Trophoblast cell (in vitro differentiated cells and primary cell): ENCODE data around the gene JPH4.

ENCODE experiments used
- DNase-seq, 2 donors: peaks; one replicate each; pipeline ENCODE4 v3.0.0-alpha.2; 2016
- H2AFZ ChIP-seq: 2 replicates; pipeline ENCODE4 v1.6.1; 2013; ENCODE audit warnings: low read length, moderate library complexity, mild to moderate bottlenecking; ENCODE audit not compliant: insufficient read depth, poor library complexity
- H2AK5ac ChIP-seq: 2 replicates; pipeline ENCODE4 v1.6.1; 2013; ENCODE audit warnings: mild to moderate bottlenecking, low read length
- H2BK120ac ChIP-seq: 2 replicates; pipeline ENCODE4 v1.6.1; 2013; ENCODE audit warnings: low read length, mild to moderate bottlenecking, moderate library complexity; ENCODE audit not compliant: insufficient read depth, poor library complexity
- H2BK12ac ChIP-seq: 2 replicates; pipeline ENCODE4 v1.6.1; 2013; ENCODE audit warnings: mild to moderate bottlenecking, low read length, moderate library complexity
- H2BK5ac ChIP-seq: 2 replicates; pipeline ENCODE4 v1.6.1; 2013; ENCODE audit warnings: low read length, low read depth, moderate library complexity, mild to moderate bottlenecking; ENCODE audit not compliant: poor library complexity
- H3K14ac ChIP-seq: 2 replicates; pipeline ENCODE4 v1.6.1; 2013; ENCODE audit warnings: mild to moderate bottlenecking, low read length
- H3K18ac ChIP-seq: 2 replicates; pipeline ENCODE4 v1.6.1; 2013; ENCODE audit warnings: mild to moderate bottlenecking, low read length
- H3K23ac ChIP-seq: 2 replicates; pipeline ENCODE4 v1.6.1; 2013; ENCODE audit warnings: low read length
- H3K27ac ChIP-seq: 2 replicates; pipeline ENCODE4 v1.5.1; 2013; ENCODE audit warnings: low read depth, mild to moderate bottlenecking, inconsistent platforms, low read length, moderate library complexity
- H3K27me3 ChIP-seq: 2 replicates; pipeline ENCODE4 v1.6.1; 2013; ENCODE audit warnings: inconsistent platforms, mild to moderate bottlenecking, low read length, moderate library complexity; ENCODE audit not compliant: insufficient read depth
- H3K36me3 ChIP-seq, 2 experiments: 1 replicate in 1 of 2; 2 replicates in 1 of 2; pipeline ENCODE4 v1.6.1; 2013; ENCODE audit warnings: low read length in 2 of 2, mild to moderate bottlenecking in 2 of 2, moderate library complexity in 1 of 2; ENCODE audit not compliant: insufficient read depth in 2 of 2, control insufficient read depth in 1 of 2
- H3K4ac ChIP-seq: 2 replicates; pipeline ENCODE4 v1.6.1; 2013; ENCODE audit warnings: low read depth, mild to moderate bottlenecking, low read length, moderate library complexity
- H3K4me1 ChIP-seq, 2 experiments: 1 replicate in 1 of 2; 2 replicates in 1 of 2; pipeline ENCODE4 v1.6.1; 2013; ENCODE audit warnings: low read length in 2 of 2, mild to moderate bottlenecking in 2 of 2, moderate library complexity in 1 of 2; ENCODE audit not compliant: insufficient read depth in 2 of 2, control insufficient read depth in 1 of 2
- H3K4me2 ChIP-seq: 2 replicates; pipeline ENCODE4 v1.6.1; 2013; ENCODE audit warnings: inconsistent platforms, mild to moderate bottlenecking, low read length, moderate library complexity
- H3K4me3 ChIP-seq: 2 replicates; pipeline ENCODE4 v1.5.1; 2013; ENCODE audit warnings: mild to moderate bottlenecking, low read depth, low read length, inconsistent platforms
- H3K79me1 ChIP-seq: one replicate; pipeline ENCODE4 v1.6.1; 2013; ENCODE audit warnings: low read length
- H3K79me2 ChIP-seq: 2 replicates; pipeline ENCODE4 v1.6.1; 2013; ENCODE audit warnings: low read length, mild to moderate bottlenecking; ENCODE audit not compliant: control insufficient read depth, insufficient read depth, poor library complexity
- H3K9ac ChIP-seq: 2 replicates; pipeline ENCODE4 v1.6.1; 2013; ENCODE audit warnings: mild to moderate bottlenecking, low read length
- H3K9me3 ChIP-seq: 2 replicates; pipeline ENCODE4 v1.6.1; 2013; ENCODE audit warnings: low read depth, mild to moderate bottlenecking, control low read depth, inconsistent platforms, low read length; ENCODE audit not compliant: insufficient read depth
- H4K12ac ChIP-seq: 2 replicates; pipeline ENCODE4 v1.6.1; 2013; ENCODE audit warnings: low read depth, mild to moderate bottlenecking, low read length, moderate library complexity
- H4K8ac ChIP-seq: 2 replicates; pipeline ENCODE4 v1.6.1; 2013; ENCODE audit warnings: low read depth, mild to moderate bottlenecking, low read length, moderate library complexity
- H4K91ac ChIP-seq: one replicate; pipeline ENCODE4 v1.6.1; 2013; ENCODE audit warnings: low read depth, mild to moderate bottlenecking, low read length, moderate library complexity
- WGBS: extraction: QIAGEN DNeasy Blood & Tissue Kit; methylation state at CpG from one replicate; pipeline ENCODE4 v1.1.7; 2013; ENCODE audit warnings: missing lambda C conversion rate; ENCODE audit not compliant: insufficient read length, insufficient coverage; ENCODE audit errors: extremely low coverage; 5-methylcytosine and 5-hydroxymethylcytosine counted together

The JPH4 gene

DNA sequence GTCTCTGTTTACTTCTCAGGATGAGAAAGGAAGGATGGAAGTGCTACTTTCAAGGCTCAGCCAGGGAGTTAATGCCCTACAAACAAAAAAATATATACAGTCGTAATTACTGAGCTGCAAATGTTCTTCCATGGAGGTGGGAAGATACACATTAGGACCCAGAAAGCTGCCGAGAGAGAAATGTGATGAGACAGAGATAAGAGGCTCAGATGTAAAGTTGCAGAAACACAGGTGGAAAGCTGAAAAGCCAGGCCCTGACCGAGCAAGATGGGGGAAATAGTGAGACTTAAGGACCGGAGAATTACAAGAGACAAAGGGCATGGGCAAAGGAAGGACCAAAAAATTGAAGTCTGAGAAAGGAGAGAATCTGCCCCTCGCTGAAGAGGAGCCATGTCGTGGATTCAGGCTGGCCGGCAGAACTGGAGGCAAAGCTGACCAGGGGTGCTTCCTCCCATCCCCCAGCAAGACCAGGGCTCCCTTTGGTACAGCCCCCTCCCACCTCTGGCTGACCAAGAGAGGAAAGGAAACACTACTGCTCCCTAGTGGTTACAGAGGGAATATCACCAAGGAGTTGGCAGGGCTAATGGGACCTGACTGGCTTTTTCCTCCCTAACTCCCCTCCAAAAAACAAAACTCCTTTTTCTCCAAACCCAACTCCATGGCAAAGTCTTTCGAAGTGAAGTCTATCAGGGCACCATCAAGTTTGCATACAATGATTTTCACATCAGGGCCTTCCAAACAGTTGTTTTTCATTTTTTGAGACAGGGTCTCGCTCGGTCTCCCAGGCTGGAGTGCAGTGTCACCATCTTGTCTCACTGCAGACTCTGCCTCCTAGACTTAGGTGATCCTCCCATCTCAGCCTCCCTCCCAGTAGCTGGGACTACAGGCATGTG is 39.1 kb downstream of the JPH4 start:
- H4K91ac ChIP-seq = no peak overlapping the region
- no peaks in the 10 kb centered on the region for H3K27me3 ChIP-seq
- no peak overlapping the region for H3K9ac ChIP-seq
- H3K18ac ChIP-seq = no peak overlapping the region
- H4K12ac ChIP-seq = no peak overlapping the region
- no CpG with 5 or more reads among the region's 10 CpGs for WGBS
- no peak overlapping the region for H2AFZ ChIP-seq
- no peaks in the 10 kb centered on the region for H3K9me3 ChIP-seq
- no peak overlapping the region for H2BK12ac ChIP-seq
- H2AK5ac ChIP-seq = no peak overlapping the region
- H3K79me1 ChIP-seq = no peaks in the 10 kb centered on the region
- H3K23ac ChIP-seq = no peak overlapping the region
- H3K79me2 ChIP-seq = no peaks in the 10 kb centered on the region
- H3K36me3 ChIP-seq = no peaks in the 10 kb centered on the region
- H3K4me2 ChIP-seq = peak overlapping the region; percentile 8
- DNase-seq = peak in 1 of 2 donors; percentile 53
- H2BK120ac ChIP-seq = no peak overlapping the region
- no peak overlapping the region for H4K8ac ChIP-seq
- no peak overlapping the region for H3K27ac ChIP-seq
- H3K14ac ChIP-seq = no peak overlapping the region
- H2BK5ac ChIP-seq = no peak overlapping the region
- no peak overlapping the region for H3K4me3 ChIP-seq
- H3K4ac ChIP-seq = no peak overlapping the region
- H3K4me1 ChIP-seq = no peaks in the 10 kb centered on the region

DNA sequence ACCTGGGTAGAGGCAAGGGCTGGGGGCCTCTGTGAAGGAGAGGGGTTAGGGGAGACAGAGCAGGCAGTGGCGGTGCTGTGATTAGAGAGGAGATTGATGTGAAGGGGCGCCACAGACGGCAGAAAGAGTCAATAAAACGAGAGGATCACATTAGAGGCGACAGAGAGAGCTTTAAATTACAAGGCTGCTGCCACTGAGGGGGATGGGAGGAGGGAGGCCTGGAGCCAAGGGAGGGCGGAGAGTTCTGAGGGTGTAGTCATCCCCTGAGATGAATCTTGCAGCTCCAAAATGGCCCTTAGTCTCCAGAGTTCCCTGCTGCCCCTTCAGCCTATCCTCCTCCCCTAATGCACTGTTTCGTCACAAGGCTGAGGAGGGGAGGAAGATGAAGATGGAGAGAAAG is 39.8 kb downstream of the JPH4 start:
- H3K23ac ChIP-seq = no peak overlapping the region

DNA sequence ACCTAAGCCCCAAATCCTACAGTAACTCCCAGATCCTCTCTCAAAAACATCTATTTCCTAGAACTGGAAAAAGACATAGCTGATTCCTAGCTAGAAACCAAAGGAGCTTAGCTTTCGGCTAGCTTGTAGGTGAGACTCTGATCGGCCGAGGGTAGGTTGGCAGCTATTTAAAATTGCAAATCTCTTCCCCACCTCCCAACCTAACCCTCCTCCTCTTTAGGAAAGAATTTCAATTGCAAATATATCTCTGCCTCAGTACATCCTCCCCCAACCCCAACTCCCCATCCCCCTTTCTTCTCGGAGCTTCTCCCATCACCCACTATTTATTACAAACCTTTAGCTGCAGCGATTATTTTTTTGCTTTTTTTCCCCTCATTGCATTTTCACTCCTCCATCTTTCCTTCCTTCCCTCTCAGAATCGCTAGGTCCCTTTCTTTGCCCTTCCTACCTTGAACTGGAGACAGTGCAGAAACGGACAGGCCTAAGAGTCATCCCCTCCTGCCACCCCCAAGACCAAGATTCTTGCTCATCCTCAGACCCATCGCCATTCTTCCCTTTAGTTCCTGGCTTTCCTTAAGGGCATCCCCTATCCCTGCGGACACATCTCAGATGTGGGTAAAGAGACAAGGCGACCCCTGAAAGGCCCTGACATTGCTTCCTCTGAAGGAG is 40.4 kb downstream of the JPH4 start:
- no peaks in the 10 kb centered on the region for H3K79me2 ChIP-seq
- H4K12ac ChIP-seq = no peak overlapping the region
- no peaks in the 10 kb centered on the region for H3K9me3 ChIP-seq
- H3K4me2 ChIP-seq = no peak overlapping the region
- H3K27ac ChIP-seq = no peak overlapping the region
- H2AFZ ChIP-seq = no peak overlapping the region
- no CpG with 5 or more reads among the region's 10 CpGs for WGBS
- no peak overlapping the region for H3K4me3 ChIP-seq
- H2BK5ac ChIP-seq = no peak overlapping the region
- no peak overlapping the region for H2BK120ac ChIP-seq
- H3K36me3 ChIP-seq = no peaks in the 10 kb centered on the region
- H3K79me1 ChIP-seq = no peaks in the 10 kb centered on the region
- no peak overlapping the region for H2AK5ac ChIP-seq
- no peak overlapping the region for H3K9ac ChIP-seq
- DNase-seq = no peak
- no peak overlapping the region for H3K4ac ChIP-seq
- H3K18ac ChIP-seq = no peak overlapping the region
- no peak overlapping the region for H3K14ac ChIP-seq
- no peak overlapping the region for H3K23ac ChIP-seq
- no peak overlapping the region for H2BK12ac ChIP-seq
- H3K27me3 ChIP-seq = no peaks in the 10 kb centered on the region
- H4K91ac ChIP-seq = no peak overlapping the region
- no peaks in the 10 kb centered on the region for H3K4me1 ChIP-seq
- no peak overlapping the region for H4K8ac ChIP-seq

More for the DNA sequence above, 39.8 kb downstream of the JPH4 start:
- no peak overlapping the region for H3K4me3 ChIP-seq
- no peaks in the 10 kb centered on the region for H3K79me1 ChIP-seq
- H3K18ac ChIP-seq = no peak overlapping the region
- no peak overlapping the region for H3K14ac ChIP-seq
- no peak overlapping the region for H3K4ac ChIP-seq
- no peak overlapping the region for H3K27ac ChIP-seq
- no peaks in the 10 kb centered on the region for H3K9me3 ChIP-seq
- H3K4me1 ChIP-seq = no peaks in the 10 kb centered on the region
- no peak overlapping the region for H4K91ac ChIP-seq
- H3K4me2 ChIP-seq = no peak overlapping the region
- no peak overlapping the region for H2BK120ac ChIP-seq
- no peaks in the 10 kb centered on the region for H3K79me2 ChIP-seq
- no peak overlapping the region for H4K8ac ChIP-seq
- no peaks in the 10 kb centered on the region for H3K27me3 ChIP-seq
- no peak overlapping the region for H2AK5ac ChIP-seq
- H2AFZ ChIP-seq = no peak overlapping the region
- H4K12ac ChIP-seq = no peak overlapping the region
- no peak overlapping the region for H2BK5ac ChIP-seq
- no peak overlapping the region for H2BK12ac ChIP-seq
- DNase-seq = no peak
- WGBS = no CpG with 5 or more reads among the region's 7 CpGs
- no peaks in the 10 kb centered on the region for H3K36me3 ChIP-seq
- no peak overlapping the region for H3K9ac ChIP-seq

DNA sequence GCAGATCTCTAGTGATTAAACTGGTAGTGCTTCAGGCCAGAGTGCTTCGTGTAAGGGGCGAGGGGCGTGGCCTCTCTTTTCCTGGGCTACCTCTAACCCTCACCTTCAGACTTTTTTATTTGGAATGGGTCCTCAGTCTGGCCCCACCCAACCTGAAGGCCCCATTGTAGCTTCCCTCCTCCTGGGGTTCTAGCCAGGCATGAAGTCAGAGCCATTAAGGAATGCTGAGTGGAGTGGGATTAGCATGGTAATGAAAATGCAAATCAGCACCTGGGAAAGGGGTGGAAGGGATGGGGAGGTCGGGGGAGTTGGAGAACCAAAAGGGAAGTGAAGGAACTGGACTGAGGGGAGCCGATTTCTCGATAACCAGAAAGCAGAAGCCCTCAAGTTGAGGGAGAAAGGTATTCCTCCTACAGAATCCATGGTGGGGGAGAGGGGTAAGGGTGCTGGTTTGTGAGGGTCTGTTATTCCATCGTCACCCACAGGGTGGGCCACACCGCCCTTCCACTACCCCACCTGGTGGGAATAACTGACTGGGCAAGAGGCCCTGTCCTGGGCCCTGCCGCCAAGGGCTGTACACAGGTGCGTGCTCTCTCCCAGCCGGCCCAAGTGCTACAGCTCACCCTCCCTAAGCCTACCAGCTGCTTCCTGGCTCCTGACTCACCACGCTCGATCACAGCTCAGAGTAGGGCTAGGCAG is 41.1 kb downstream of the JPH4 start:
- no peaks in the 10 kb centered on the region for H3K79me2 ChIP-seq
- no peak overlapping the region for H2AFZ ChIP-seq
- no peak overlapping the region for H3K23ac ChIP-seq
- H3K9me3 ChIP-seq = no peaks in the 10 kb centered on the region
- no peak overlapping the region for H3K18ac ChIP-seq
- no peaks in the 10 kb centered on the region for H3K27me3 ChIP-seq
- H3K36me3 ChIP-seq = no peaks in the 10 kb centered on the region
- no peak overlapping the region for H3K4me3 ChIP-seq
- WGBS = no CpG with 5 or more reads among the region's 13 CpGs
- no peak overlapping the region for H4K12ac ChIP-seq
- no peak overlapping the region for H2BK12ac ChIP-seq
- no peak overlapping the region for H2AK5ac ChIP-seq
- H3K27ac ChIP-seq = no peak overlapping the region
- no peaks in the 10 kb centered on the region for H3K79me1 ChIP-seq
- H4K8ac ChIP-seq = no peak overlapping the region
- no peak overlapping the region for H3K14ac ChIP-seq
- H3K4me2 ChIP-seq = no peak overlapping the region
- H2BK5ac ChIP-seq = no peak overlapping the region
- H4K91ac ChIP-seq = no peak overlapping the region
- H3K4ac ChIP-seq = no peak overlapping the region
- peak in 1 of 2 donors; percentile 5 for DNase-seq
- no peaks in the 10 kb centered on the region for H3K4me1 ChIP-seq
- H3K9ac ChIP-seq = no peak overlapping the region
- no peak overlapping the region for H2BK120ac ChIP-seq
